Esophagus muscularis mucosa (tissue), 3 donors: ENCODE results near the gene SERPINB1.

ENCODE experiments used
- EP300 ChIP-seq: sonication (generic); formaldehyde crosslinking; IDR thresholded peaks from one replicate; pipeline ENCODE4 v1.6.1; 2017; ENCODE audit warnings: antibody characterized with exemption
- TF ChIP-seq, protein P1 (sequence below), 3 experiments: fragments of 200-600 bp in 2 of 3; fragments of 450-650 bp in 1 of 3; sonication (generic) in 2 of 3; IDR thresholded peaks; one replicate each; pipeline ENCODE4 v1.5.1; 2017 to 2019; ENCODE audit warnings: antibody characterized with exemption in 3 of 3, mild to moderate bottlenecking in 2 of 3, moderate library complexity in 1 of 3

DNA sequence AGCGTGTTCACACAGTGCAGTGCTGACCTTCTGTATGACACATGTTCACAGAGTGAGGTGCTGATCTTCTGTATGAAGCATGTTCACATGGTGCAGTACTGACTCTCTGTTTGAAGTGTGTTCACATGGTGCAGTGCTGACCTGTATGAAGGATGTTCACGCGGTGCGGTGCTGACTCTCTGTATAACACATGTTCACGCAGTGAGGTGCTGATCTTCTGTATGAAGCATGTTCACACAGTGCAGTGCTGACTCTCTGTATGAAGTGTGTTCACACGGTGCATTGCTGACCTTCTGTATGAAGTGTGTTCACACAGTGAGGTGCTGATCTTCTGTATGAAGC, 10.8 kb upstream of the SERPINB1 start:
- TF ChIP-seq, protein P1, sequence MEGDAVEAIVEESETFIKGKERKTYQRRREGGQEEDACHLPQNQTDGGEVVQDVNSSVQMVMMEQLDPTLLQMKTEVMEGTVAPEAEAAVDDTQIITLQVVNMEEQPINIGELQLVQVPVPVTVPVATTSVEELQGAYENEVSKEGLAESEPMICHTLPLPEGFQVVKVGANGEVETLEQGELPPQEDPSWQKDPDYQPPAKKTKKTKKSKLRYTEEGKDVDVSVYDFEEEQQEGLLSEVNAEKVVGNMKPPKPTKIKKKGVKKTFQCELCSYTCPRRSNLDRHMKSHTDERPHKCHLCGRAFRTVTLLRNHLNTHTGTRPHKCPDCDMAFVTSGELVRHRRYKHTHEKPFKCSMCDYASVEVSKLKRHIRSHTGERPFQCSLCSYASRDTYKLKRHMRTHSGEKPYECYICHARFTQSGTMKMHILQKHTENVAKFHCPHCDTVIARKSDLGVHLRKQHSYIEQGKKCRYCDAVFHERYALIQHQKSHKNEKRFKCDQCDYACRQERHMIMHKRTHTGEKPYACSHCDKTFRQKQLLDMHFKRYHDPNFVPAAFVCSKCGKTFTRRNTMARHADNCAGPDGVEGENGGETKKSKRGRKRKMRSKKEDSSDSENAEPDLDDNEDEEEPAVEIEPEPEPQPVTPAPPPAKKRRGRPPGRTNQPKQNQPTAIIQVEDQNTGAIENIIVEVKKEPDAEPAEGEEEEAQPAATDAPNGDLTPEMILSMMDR (IDR thresholded peaks at IDR 0.05), result no peak
- no peak for TF ChIP-seq EP300
